HCT116 (cell line): ENCODE data around the gene PBX1. TPM values are rescaled to one million over a fixed set of nuclear protein-coding genes. Genes with fewer than 3 reads are reported as not detected.

Experiments used
- ATAC-seq: fragments of 200-7000 bp; cut with Tn5 transposase; 2 replicates; pipeline ENCODE4 v1.9.1; 2020; ENCODE audit warnings: mild to moderate bottlenecking, moderate library complexity
- BruUV-seq: library from RNA; stranded (reverse); fragments of 400-500 nt; replicated peaks from 2 replicates; lab custom pipeline; 2021; lab: Mats Ljungman, UMichigan
- CTCF ChIA-PET: fragments of 300-600 bp; sonication (Branson Sonifier 250); formaldehyde crosslinking; loops from one replicate; lab custom pipeline; 2021; ENCODE audit warnings: antibody characterized with exemption; lab: Charles Lee
- POLR2A ChIA-PET: fragments of 300-600, 350-600 bp; sonication (Branson Sonifier 250); formaldehyde crosslinking; loops from one replicate; lab custom pipeline; 2021; ENCODE audit warnings: antibody characterized with exemption; lab: Charles Lee
- RAD21 ChIA-PET, 2 experiments: fragments of 300-600 bp; sonication (Branson Sonifier 250); formaldehyde crosslinking; loops; one replicate each; lab custom pipeline; 2023; ENCODE audit warnings: low total read pairs in 2 of 2; ENCODE audit not compliant: uncharacterized antibody in 2 of 2, unreplicated experiment in 2 of 2, low non-redundant PET in 1 of 2; lab: Charles Lee
- DNase-seq: peaks from one replicate; pipeline ENCODE4 v3.0.0-alpha.2; 2010; ENCODE audit warnings: low read depth, low spot score
- H2AFZ ChIP-seq: fragments of 200-600 bp; shearing (Covaris generic), sonication (generic); 2 replicates; pipeline ENCODE4 v1.6.1; 2017; ENCODE audit warnings: low read depth, mixed run types, mixed read lengths, antibody characterized with exemption, low read length; ENCODE audit not compliant: poor library complexity, severe bottlenecking
- H3K27ac ChIP-seq: 2 replicates; pipeline ENCODE4 v1.5.1; 2012; ENCODE audit warnings: low read depth, low read length
- H3K27me3 ChIP-seq: fragments of 200-600 bp; sonication (generic); 2 replicates; pipeline ENCODE4 v1.6.1; 2016; ENCODE audit warnings: mixed run types, low read length, mixed read lengths; ENCODE audit not compliant: insufficient read depth
- H3K36me3 ChIP-seq, 2 experiments: fragments of 200-500 bp in 1 of 2; fragments of 200-600 bp in 1 of 2; sonication (Bioruptor generic) in 1 of 2; sonication (generic) in 1 of 2; 2 replicates each; pipeline versions ENCODE4 v1.5.1 to v1.6.1; 2014 to 2016; ENCODE audit warnings: low read length in 2 of 2, inconsistent platforms in 1 of 2, mixed read lengths in 1 of 2, mixed run types in 1 of 2; ENCODE audit not compliant: insufficient read depth in 2 of 2, control insufficient read depth in 1 of 2
- H3K4me1 ChIP-seq, 2 experiments: fragments of 200-600 bp in 1 of 2; sonication (generic) in 1 of 2; 2 replicates each; pipeline versions ENCODE4 v1.5.1 to v1.6.1; 2012 to 2017; ENCODE audit warnings: low read length in 2 of 2, inconsistent platforms in 1 of 2, mild to moderate bottlenecking in 1 of 2, mixed read lengths in 1 of 2, mixed run types in 1 of 2, moderate library complexity in 1 of 2; ENCODE audit not compliant: insufficient read depth in 2 of 2, control insufficient read depth in 1 of 2
- H3K4me2 ChIP-seq: fragments of 200-600 bp; sonication (generic); 2 replicates; pipeline ENCODE4 v1.6.1; 2017; ENCODE audit warnings: mixed run types, low read length, mixed read lengths
- H3K4me3 ChIP-seq, 2 experiments: fragments of 200-600 bp in 1 of 2; sonication (generic) in 1 of 2; replicated peaks in 1 of 2; 2 replicates each; pipeline ENCODE4 v1.5.1; 2011 to 2016; ENCODE audit warnings: low read length in 2 of 2, control low read depth in 1 of 2, low read depth in 1 of 2, mild to moderate bottlenecking in 1 of 2, mixed read lengths in 1 of 2, mixed run types in 1 of 2
- H3K79me2 ChIP-seq: fragments of 200-600 bp; sonication (generic); 2 replicates; pipeline ENCODE4 v1.6.1; 2017; ENCODE audit warnings: mild to moderate bottlenecking, mixed run types, low read length, moderate library complexity, mixed read lengths; ENCODE audit not compliant: insufficient read depth
- H3K9ac ChIP-seq: fragments of 200-600 bp; sonication (generic); 2 replicates; pipeline ENCODE4 v1.6.1; 2016; ENCODE audit warnings: low read length, mixed read lengths
- H3K9me2 ChIP-seq: fragments of 200-600 bp; sonication (generic), shearing (Covaris generic); 2 replicates; pipeline ENCODE4 v1.6.1; 2017; ENCODE audit warnings: mixed run types, mild to moderate bottlenecking, moderate library complexity; ENCODE audit not compliant: insufficient read depth
- H3K9me3 ChIP-seq, 2 experiments: fragments of 200-500 bp in 1 of 2; fragments of 200-600 bp in 1 of 2; sonication (Bioruptor generic) in 1 of 2; sonication (generic) in 1 of 2; 2 replicates each; pipeline ENCODE4 v1.6.1; 2014 to 2017; ENCODE audit warnings: low read length in 2 of 2, mixed read lengths in 2 of 2, inconsistent platforms in 1 of 2, low read depth in 1 of 2, mild to moderate bottlenecking in 1 of 2, mixed run types in 1 of 2, moderate library complexity in 1 of 2; ENCODE audit not compliant: control insufficient read depth in 1 of 2, insufficient read depth in 1 of 2
- H4K20me1 ChIP-seq: fragments of 200-600 bp; sonication (generic), shearing (Covaris generic); 2 replicates; pipeline ENCODE4 v1.6.1; 2017; ENCODE audit warnings: mixed run types, mild to moderate bottlenecking, moderate library complexity; ENCODE audit not compliant: insufficient read depth
- ATF3 ChIP-seq: IDR thresholded peaks from 2 replicates; pipeline ENCODE4 v1.6.1; 2012
- CEBPB ChIP-seq: IDR thresholded peaks from 2 replicates; pipeline ENCODE4 v1.6.1; 2012; ENCODE audit warnings: low read depth
- EZH2 ChIP-seq: fragments of 200-600 bp; sonication (generic); IDR thresholded peaks from 2 replicates; pipeline ENCODE4 v1.6.1; 2017; ENCODE audit warnings: antibody characterized with exemption, mixed run types
- EZH2phosphoT487 ChIP-seq: fragments of 200-600 bp; IDR thresholded peaks from 2 replicates; pipeline ENCODE4 v1.6.1; 2018; ENCODE audit warnings: antibody characterized with exemption, borderline replicate concordance
- FOSL1 ChIP-seq: IDR thresholded peaks from 2 replicates; pipeline ENCODE4 v1.6.1; 2012; ENCODE audit warnings: low read depth
- JUND ChIP-seq: IDR thresholded peaks from 2 replicates; pipeline ENCODE4 v1.6.1; 2012
- RAD21 ChIP-seq: IDR thresholded peaks from 2 replicates; pipeline ENCODE4 v1.6.1; 2012; ENCODE audit warnings: low read depth, mild to moderate bottlenecking
- SIN3A ChIP-seq: IDR thresholded peaks from 2 replicates; pipeline ENCODE4 v1.6.1; 2012; ENCODE audit warnings: low read depth
- SRF ChIP-seq: IDR thresholded peaks from 2 replicates; pipeline ENCODE4 v1.6.1; 2012; ENCODE audit warnings: low read depth
- TCF7L2 ChIP-seq: IDR thresholded peaks from 2 replicates; pipeline ENCODE4 v1.7.0; 2011; ENCODE audit warnings: borderline replicate concordance, inconsistent platforms; ENCODE audit not compliant: insufficient read depth, insufficient read length; ENCODE audit errors: extremely low read depth
- YY1 ChIP-seq: IDR thresholded peaks from 2 replicates; pipeline ENCODE4 v1.6.1; 2011; ENCODE audit warnings: low read length, low read depth, moderate library complexity, mild to moderate bottlenecking; ENCODE audit not compliant: insufficient replicate concordance; ENCODE audit errors: extremely low read depth
- ZFX ChIP-seq: fragments of 450-650 bp; IDR thresholded peaks from 2 replicates; pipeline ENCODE4 v1.6.1; 2017
- ZNF274 ChIP-seq: fragments of 200-500 bp; sonication (Bioruptor generic); IDR thresholded peaks from 2 replicates; pipeline ENCODE4 v1.6.1; 2014; ENCODE audit warnings: mild to moderate bottlenecking, low read depth, low read length, inconsistent platforms
- intact Hi-C: fragments of 100-400 bp; cut with micrococcal nuclease; formaldehyde crosslinking; loops from 2 replicates; pipeline ENCODE4 v1.10.0; 2022
- total RNA-seq: library from RNA; stranded (reverse); gene quantifications from one replicate; pipeline ENCODE4 v1.2.1, GENCODE V29; 2021; ENCODE audit not compliant: unreplicated experiment
- TF ChIP-seq, protein P1 (sequence below): IDR thresholded peaks from 2 replicates; pipeline ENCODE4 v1.6.1; 2012

Gene PBX1
- total RNA-seq, 1 experiment from 2014 or later, result 29.6 TPM

GRCh38 chr1:164589961-164590507, 31.1 kb downstream of the PBX1 start:
- DNase-seq, result no peak
- no peaks in the 10 kb centered on the region for H3K36me3 ChIP-seq
- ChIA-PET RAD21 (no interaction called here), CTCF (no interaction called here), POLR2A (no interaction called here)
- no peaks in the 10 kb centered on the region; the same call in 1 of the 2 replicates for H3K27me3 ChIP-seq
- ATAC-seq, result no peak
- H3K79me2 ChIP-seq, result no peaks in the 10 kb centered on the region
- H3K27ac ChIP-seq, result no peak overlapping the region
- no peak overlapping the region for H3K4me3 ChIP-seq
- no peak overlapping the region for H3K4me2 ChIP-seq
- BruUV-seq, result no TSS peak
- intact Hi-C loops, result no loop called here
- no peaks in the 10 kb centered on the region for H3K9me2 ChIP-seq
- H3K9me3 ChIP-seq, result no peaks in the 10 kb centered on the region
- H2AFZ ChIP-seq, result no peak overlapping the region
- H3K9ac ChIP-seq, result no peak overlapping the region
- peaks cover 7 to 15% of the 10 kb centered on the region in 2 experiments; a peak in 3 of 4 replicates for H3K4me1 ChIP-seq
- TF ChIP-seq SIN3A (no peak), ATF3 (no peak), CEBPB (no peak), JUND (no peak), ZNF274 (no peak), EZH2phosphoT487 (no peak), RAD21 (no peak), EZH2 (no peak), YY1 (no peak), SRF (no peak), ZFX (no peak), FOSL1 (no peak), TCF7L2 (no peak)
- TF ChIP-seq, protein P1, sequence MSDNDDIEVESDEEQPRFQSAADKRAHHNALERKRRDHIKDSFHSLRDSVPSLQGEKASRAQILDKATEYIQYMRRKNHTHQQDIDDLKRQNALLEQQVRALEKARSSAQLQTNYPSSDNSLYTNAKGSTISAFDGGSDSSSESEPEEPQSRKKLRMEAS, result no peak
- H4K20me1 ChIP-seq, result no peaks in the 10 kb centered on the region
